K562 (cell line): ENCODE results near the gene ADI1. TPM values are rescaled to one million over a fixed set of nuclear protein-coding genes. Genes with fewer than 3 reads are reported as not detected.

Experiments used
- ATAC-seq: fragments of 200-7000 bp; cut with Tn5 transposase; 3 replicates; pipeline ENCODE4 v1.9.1; 2020; ENCODE audit warnings: moderate library complexity
- BruUV-seq: library from RNA; stranded (reverse); fragments of 400-500 nt; replicated peaks from 2 replicates; lab custom pipeline; 2021; lab: Mats Ljungman, UMichigan
- CTCF ChIA-PET: fragments of 300-600 bp; formaldehyde crosslinking; extraction: SDS; loops from one replicate; lab custom pipeline; 2021; ENCODE audit warnings: low intra/inter-chr PET ratio; lab: Yijun Ruan, JAX
- POLR2A ChIA-PET: fragments of 300-600, 350-650 bp; sonication (Branson Sonifier 250); formaldehyde crosslinking; extraction: SDS; loops from one replicate; lab custom pipeline; 2021; ENCODE audit warnings: antibody characterized with exemption, inconsistent platforms; lab: Yijun Ruan, JAX
- DNase-seq, 4 experiments: peaks; one replicate each; pipeline versions ENCODE4 v3.0.0 to v3.0.0-alpha.2; 2011 to 2018; ENCODE audit warnings: low spot score in 3 of 4, mixed read lengths in 3 of 4; ENCODE audit errors: extremely low read depth in 1 of 4
- FAIRE-seq: peaks from 2 replicates; lab custom pipeline; 2011; peaks lifted over from hg19 to GRCh38; lab: Jason Lieb, UNC
- H2AFZ ChIP-seq: 2 replicates; pipeline ENCODE4 v1.6.0; 2011; ENCODE audit warnings: low read depth, low read length, control low read depth, inconsistent platforms
- H3K27ac ChIP-seq: fragments of 200-600 bp; 3 replicates; pipeline ENCODE4 v1.8.0; 2011; ENCODE audit warnings: low read depth, mild to moderate bottlenecking, control low read depth, inconsistent platforms, low read length, moderate library complexity, mixed read lengths; ENCODE audit errors: extremely low read depth
- H3K27me3 ChIP-seq, 2 experiments: fragments of 300-600 bp in 1 of 2; 2 replicates in 1 of 2; 3 replicates in 1 of 2; pipeline versions ENCODE4 v1.6.0 to v1.8.0; 2011; ENCODE audit warnings: inconsistent platforms in 2 of 2, low read length in 2 of 2, mild to moderate bottlenecking in 1 of 2, mixed read lengths in 1 of 2, moderate library complexity in 1 of 2; ENCODE audit not compliant: control insufficient read depth in 2 of 2, insufficient read depth in 2 of 2
- H3K36me3 ChIP-seq: fragments of 300-600 bp; 3 replicates; pipeline ENCODE4 v1.8.0; 2011; ENCODE audit warnings: mild to moderate bottlenecking, low read length, inconsistent platforms; ENCODE audit not compliant: control insufficient read depth, insufficient read depth
- H3K4me1 ChIP-seq, 2 experiments: fragments of 200-600 bp in 1 of 2; replicated peaks in 1 of 2; 2 replicates in 1 of 2; 3 replicates in 1 of 2; pipeline versions ENCODE4 v1.5.1 to v1.8.0; 2011; ENCODE audit warnings: inconsistent platforms in 2 of 2, low read length in 2 of 2, mild to moderate bottlenecking in 1 of 2, mixed read lengths in 1 of 2, moderate library complexity in 1 of 2; ENCODE audit not compliant: control insufficient read depth in 2 of 2, insufficient read depth in 2 of 2
- H3K4me2 ChIP-seq: 2 replicates; pipeline ENCODE4 v1.6.1; 2011; ENCODE audit warnings: low read length, control low read depth, inconsistent platforms, mixed read lengths; ENCODE audit not compliant: insufficient read depth
- H3K4me3 ChIP-seq: fragments of 200-600 bp; sonication (generic), shearing (Covaris generic); 2 replicates; pipeline ENCODE4 v1.5.1; 2016; ENCODE audit warnings: control low read depth, inconsistent platforms
- H3K79me2 ChIP-seq: fragments of 200-600 bp; 3 replicates; pipeline ENCODE4 v1.8.0; 2011; ENCODE audit warnings: low read length, inconsistent platforms; ENCODE audit not compliant: control insufficient read depth, insufficient read depth
- H3K9ac ChIP-seq, 2 experiments: 2 replicates each; pipeline versions ENCODE4 v1.6.0 to v1.6.1; 2011; ENCODE audit warnings: low read depth in 2 of 2, low read length in 2 of 2, control low read depth in 1 of 2, inconsistent platforms in 1 of 2, mild to moderate bottlenecking in 1 of 2, mixed read lengths in 1 of 2; ENCODE audit not compliant: insufficient read depth in 1 of 2
- H3K9me1 ChIP-seq: one replicate; pipeline ENCODE4 v1.6.0; 2011; ENCODE audit warnings: inconsistent platforms, mild to moderate bottlenecking, low read length, moderate library complexity; ENCODE audit not compliant: control insufficient read depth, insufficient read depth
- H3K9me3 ChIP-seq: replicated peaks from 2 replicates; pipeline ENCODE4 v1.5.1; 2011; ENCODE audit warnings: low read depth, low read length, inconsistent platforms; ENCODE audit not compliant: control insufficient read depth, insufficient read depth
- H4K20me1 ChIP-seq: replicated peaks from 2 replicates; pipeline ENCODE4 v1.6.1; 2011; ENCODE audit warnings: low read length, inconsistent platforms, mixed read lengths; ENCODE audit not compliant: control insufficient read depth, insufficient read depth
- POLR2G ChIP-seq: fragments of 200-400 bp; formaldehyde crosslinking; IDR thresholded peaks from 2 replicates; pipeline ENCODE4 v1.6.1; 2017; ENCODE audit warnings: low read depth, mild to moderate bottlenecking, antibody characterized with exemption, low read length, moderate library complexity
- TEAD4 ChIP-seq, 2 experiments: sonication (generic) in 1 of 2; formaldehyde crosslinking in 1 of 2; IDR thresholded peaks; 2 replicates each; pipeline versions ENCODE4 v1.6.1 to v1.8.0; 2012 to 2022; ENCODE audit warnings: borderline replicate concordance in 1 of 2, inconsistent platforms in 1 of 2, low read length in 1 of 2, mild to moderate bottlenecking in 1 of 2, missing genetic modification reagents in 1 of 2
- WGBS: fragments of 100-300 bp; shearing (Covaris generic); methylation state at CpG from one replicate; pipeline ENCODE4 v1.1.6; 2016; ENCODE audit warnings: low coverage, mixed read lengths; ENCODE audit not compliant: insufficient coverage; ENCODE audit errors: missing lambda C conversion rate; 5-methylcytosine and 5-hydroxymethylcytosine counted together
- in situ Hi-C: fragments of 300-500 bp; cut with MboI; formaldehyde crosslinking; loops from 4 replicates; pipeline ENCODE4 v1.15.0; 2018; ENCODE audit warnings: inconsistent platforms, mixed read lengths
- intact Hi-C: fragments of 100-400 bp; cut with micrococcal nuclease; formaldehyde crosslinking; loops from 2 replicates; pipeline ENCODE4 v1.14.2; 2022
- polyA plus RNA-seq, 8 experiments: library from polyadenylated mRNA; depleted of rRNA in 4 of 8; stranded (reverse) in 5 of 8; unstranded in 3 of 8; fragments of >200 nt; fragmentation: Nextera tagmentation in 2 of 8; fragmentation: Illumina TruSeq in 1 of 8; extraction: Ambion mirVana in 2 of 8; extraction: Trizol in 1 of 8; gene quantifications; 2 replicates each; pipeline versions ENCODE4 v1.2.1 to v1.2.3, GENCODE V29; 2011 to 2014; ENCODE audit warnings: inconsistent platforms in 1 of 8, missing spikeins in 1 of 8
- total RNA-seq, 7 experiments: library from RNA; depleted of rRNA in 6 of 7; stranded (reverse); fragments of >200 nt in 6 of 7; fragmentation: Illumina TruSeq in 2 of 7; extraction: Trizol in 2 of 7; gene quantifications; 2 replicates each; pipeline versions ENCODE4 v1.2.1 to v1.2.3, GENCODE V29; 2011 to 2021; ENCODE audit warnings: low replicate concordance in 1 of 7
- TF ChIP-seq, protein P1 (sequence below): fragments of 450-650 bp; IDR thresholded peaks from 2 replicates; pipeline ENCODE4 v1.6.1; 2017; ENCODE audit warnings: mild to moderate bottlenecking, moderate library complexity

Gene ADI1
- total and polyA plus RNA-seq, 9 of the 15 experiments (the other 6 are each of a cell fraction or from before 2014, with no cell fraction given) = 6.1 to 51.0 (median 27.1) TPM

- no TSS peak for BruUV-seq
- no peak for DNase-seq
- Histone ChIP-seq H3K4me2 (no peak overlapping the region), H4K20me1 (0 out of 2 replicates have a peak, but pooled peaks cover 4% of the 10 kb centered on the region), H3K27ac (no peak overlapping the region), H3K4me1 (peaks cover 0 to 19% of the 10 kb centered on the region in 2 experiments; a peak in 2 of 5 replicates), H3K4me3 (no peak overlapping the region), H3K9ac (no peak overlapping the region), H3K79me2 (no peaks in the 10 kb centered on the region), H3K27me3 (no peaks in the 10 kb centered on the region), H3K36me3 (peaks cover 60% of the 10 kb centered on the region; the same call in 1 of the 3 replicates), H3K9me3 (no peaks in the 10 kb centered on the region), H3K9me1 (no peaks in the 10 kb centered on the region), H2AFZ (no peak overlapping the region)
- FAIRE-seq = no peak
- TF ChIP-seq TEAD4 (IDR thresholded peaks at IDR 0.05; ENCODE audit: low read length) = no peak
- no peak for TF ChIP-seq TEAD4 (CRISPR knock-in tag; IDR thresholded peaks at IDR 0.05; ENCODE audit: borderline replicate concordance)
- ATAC-seq = no peak
- intact Hi-C loops (no loop called here), in situ Hi-C loops (no loop called here)
- 92% methylated on average over 13 of the region's 28 CpGs for WGBS
- ChIA-PET POLR2A (interaction anchor here (0.6 kb wide), 3 partner anchors 14 to 612 kb away, joined by 3 to 4 read pairs (median 3); no protein-coding TSS in a partner anchor), CTCF (no interaction called here)
These were observed 54.0 kb downstream of the ADI1 start for GRCh38 chr2:3465328-3465727.

DNA sequence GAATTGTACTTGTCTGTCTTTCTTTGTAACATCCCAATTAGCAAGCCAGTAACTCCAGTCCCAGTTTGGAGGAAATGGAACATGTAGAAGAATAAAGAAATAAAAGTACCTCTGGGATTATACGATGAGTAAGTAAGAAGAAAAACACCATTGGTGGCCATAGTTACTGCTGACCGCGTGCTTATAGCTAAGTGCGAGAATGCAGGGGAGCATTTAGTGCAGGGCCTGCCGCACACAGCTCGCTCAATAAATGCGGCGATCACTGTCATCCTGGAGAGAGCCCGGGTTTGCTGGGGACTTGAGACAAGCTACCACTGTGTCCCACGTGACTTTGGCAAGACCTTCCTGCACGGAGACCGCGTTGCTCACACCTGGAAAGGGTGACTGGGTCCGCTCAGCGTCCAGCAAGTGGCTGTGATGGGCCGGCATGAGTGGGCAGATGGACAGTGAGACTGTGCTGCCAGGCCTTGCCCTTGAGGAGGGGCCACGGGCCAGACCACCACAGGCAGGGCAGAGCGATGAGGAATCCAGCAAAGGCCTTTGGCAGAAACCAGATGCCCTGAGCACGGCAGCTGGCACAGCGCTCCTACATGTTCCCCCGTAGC, 54.8 kb downstream of the ADI1 start:
- CTCF ChIA-PET = no interaction called here
- FAIRE-seq = no peak

More for the DNA sequence above, 54.8 kb downstream of the ADI1 start:
- no peaks in the 10 kb centered on the region for H3K9me1 ChIP-seq
- H3K4me2 ChIP-seq = no peak overlapping the region
- 0 out of 4 replicates have a peak overlapping the region, but pooled peaks of 1 of the 2 experiments have one; percentile 8 for H3K9ac ChIP-seq
- DNase-seq (no peak), ATAC-seq (no peak)
- POLR2A ChIA-PET = interaction anchor here (0.6 to 0.7 kb wide), 2 partner anchors 13 to 84 kb away, joined by 3 read pairs; no protein-coding TSS in a partner anchor
- no TSS peak for BruUV-seq
- 95% methylated on average over 16 of the region's 21 CpGs for WGBS
- intact Hi-C loops = no loop called here
- H3K9me3 ChIP-seq = no peaks in the 10 kb centered on the region
- H2AFZ ChIP-seq = no peak overlapping the region
- no peaks in the 10 kb centered on the region for H3K27me3 ChIP-seq
- H3K27ac ChIP-seq = no peak overlapping the region
- 0 out of 2 replicates have a peak, but pooled peaks cover 4% of the 10 kb centered on the region for H4K20me1 ChIP-seq
- H3K36me3 ChIP-seq = peaks cover 53% of the 10 kb centered on the region; the same call in 1 of the 3 replicates
- no peak overlapping the region for H3K4me3 ChIP-seq
- H3K4me1 ChIP-seq = peaks cover 0 to 23% of the 10 kb centered on the region in 2 experiments; a peak in 2 of 5 replicates
- in situ Hi-C loops = no loop called here
- TF ChIP-seq, protein P1, sequence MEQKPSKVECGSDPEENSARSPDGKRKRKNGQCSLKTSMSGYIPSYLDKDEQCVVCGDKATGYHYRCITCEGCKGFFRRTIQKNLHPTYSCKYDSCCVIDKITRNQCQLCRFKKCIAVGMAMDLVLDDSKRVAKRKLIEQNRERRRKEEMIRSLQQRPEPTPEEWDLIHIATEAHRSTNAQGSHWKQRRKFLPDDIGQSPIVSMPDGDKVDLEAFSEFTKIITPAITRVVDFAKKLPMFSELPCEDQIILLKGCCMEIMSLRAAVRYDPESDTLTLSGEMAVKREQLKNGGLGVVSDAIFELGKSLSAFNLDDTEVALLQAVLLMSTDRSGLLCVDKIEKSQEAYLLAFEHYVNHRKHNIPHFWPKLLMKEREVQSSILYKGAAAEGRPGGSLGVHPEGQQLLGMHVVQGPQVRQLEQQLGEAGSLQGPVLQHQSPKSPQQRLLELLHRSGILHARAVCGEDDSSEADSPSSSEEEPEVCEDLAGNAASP = no peak
- TF ChIP-seq POLR2G = 0 out of 2 replicates have a peak, but pooled peaks have one; percentile 30
- no peaks in the 10 kb centered on the region for H3K79me2 ChIP-seq
